Activated CD4-positive, alpha-beta T cell treated with anti-CD3 and anti-CD28 coated beads, Interleukin-2, amount 10 ng/mL, durations not matched to agents 7 days and 5 days (primary cell): ENCODE data around the gene PRICKLE2. TPM values are rescaled to one million over a fixed set of nuclear protein-coding genes. Genes with fewer than 3 reads are reported as not detected.

Experiments used
- CTCF ChIA-PET: fragments of 350-600 bp; sonication (Branson Sonifier 250); formaldehyde crosslinking; loops from one replicate; lab custom pipeline; 2021; ENCODE audit warnings: antibody characterized with exemption; lab: Charles Lee
- POLR2A ChIA-PET: fragments of 350-600 bp; sonication (Branson Sonifier 250); formaldehyde crosslinking; loops from one replicate; lab custom pipeline; 2021; ENCODE audit warnings: antibody characterized with exemption; lab: Charles Lee
- DNase-seq: peaks from one replicate; pipeline ENCODE4 v3.0.0-alpha.2; 2020
- H3K27ac Mint-ChIP-seq: one replicate; pipeline ENCODE4 v1.8.0; 2021; ENCODE audit warnings: mild to moderate bottlenecking, moderate library complexity, mixed read lengths
- H3K27me3 Mint-ChIP-seq: one replicate; pipeline ENCODE4 v1.8.0; 2021; ENCODE audit warnings: mixed read lengths
- H3K36me3 Mint-ChIP-seq: one replicate; pipeline ENCODE4 v1.8.0; 2021; ENCODE audit warnings: low read depth, mixed read lengths
- H3K4me1 Mint-ChIP-seq: one replicate; pipeline ENCODE4 v1.8.0; 2021; ENCODE audit warnings: mixed read lengths
- H3K4me3 Mint-ChIP-seq: one replicate; pipeline ENCODE4 v1.8.0; 2021; ENCODE audit warnings: mild to moderate bottlenecking, moderate library complexity, mixed read lengths
- H3K9me3 Mint-ChIP-seq: one replicate; pipeline ENCODE4 v1.8.0; 2021; ENCODE audit warnings: mixed read lengths
- total RNA-seq, 2 experiments: library from RNA; stranded (reverse); gene quantifications; one replicate each; pipeline ENCODE4 v1.2.3, GENCODE V29; 2021

The PRICKLE2 gene
- total RNA-seq, 2 experiments from 2014 or later, result not detected

GRCh38 chr3:64064804-64065203, 160.5 kb downstream of the PRICKLE2 start:
- POLR2A ChIA-PET, result no interaction called here
- CTCF ChIA-PET, result no interaction called here
- Mint-ChIP-seq H3K36me3 (no peaks in the 10 kb centered on the region), H3K27ac (no peak overlapping the region), H3K4me1 (no peaks in the 10 kb centered on the region), H3K4me3 (no peak overlapping the region), H3K27me3 (peaks cover 15% of the 10 kb centered on the region), H3K9me3 (no peaks in the 10 kb centered on the region)
- DNase-seq, result no peak

- Mint-ChIP-seq H3K27ac (no peak overlapping the region), H3K27me3 (peaks cover 14% of the 10 kb centered on the region), H3K4me1 (no peaks in the 10 kb centered on the region), H3K9me3 (no peaks in the 10 kb centered on the region), H3K4me3 (no peak overlapping the region), H3K36me3 (no peaks in the 10 kb centered on the region)
- no peak for DNase-seq
- POLR2A ChIA-PET, result no interaction called here
- CTCF ChIA-PET, result no interaction called here
Observed at GRCh38 chr3:64063983-64064438, 161.3 kb downstream of the PRICKLE2 start.

GRCh38 chr3:64063207-64063982, 161.9 kb downstream of the PRICKLE2 start:
- no peaks in the 10 kb centered on the region for H3K36me3 Mint-ChIP-seq
- H3K9me3 Mint-ChIP-seq, result no peaks in the 10 kb centered on the region
- no peak for DNase-seq
- H3K4me3 Mint-ChIP-seq, result no peak overlapping the region
- ChIA-PET POLR2A (no interaction called here), CTCF (interaction anchor here (0.6 to 0.8 kb wide), 2 partner anchors 13 to 1523 kb away, joined by 3 to 5 read pairs; no protein-coding TSS in a partner anchor)
- H3K27me3 Mint-ChIP-seq, result peaks cover 14% of the 10 kb centered on the region
- no peaks in the 10 kb centered on the region for H3K4me1 Mint-ChIP-seq
- H3K27ac Mint-ChIP-seq, result no peak overlapping the region

GRCh38 chr3:64061628-64062027, 163.6 kb downstream of the PRICKLE2 start:
- H3K4me3 Mint-ChIP-seq, result no peak overlapping the region
- no peaks in the 10 kb centered on the region for H3K9me3 Mint-ChIP-seq
- H3K27me3 Mint-ChIP-seq, result peaks cover 14% of the 10 kb centered on the region
- DNase-seq, result no peak
- POLR2A ChIA-PET, result no interaction called here
- no peaks in the 10 kb centered on the region for H3K36me3 Mint-ChIP-seq
- no peak overlapping the region for H3K27ac Mint-ChIP-seq
- CTCF ChIA-PET, result no interaction called here
- H3K4me1 Mint-ChIP-seq, result no peaks in the 10 kb centered on the region

GRCh38 chr3:64059484-64060175, 165.6 kb downstream of the PRICKLE2 start:
- no peak for DNase-seq
- H3K27me3 Mint-ChIP-seq, result peaks cover 14% of the 10 kb centered on the region
- no peaks in the 10 kb centered on the region for H3K36me3 Mint-ChIP-seq
- no peaks in the 10 kb centered on the region for H3K9me3 Mint-ChIP-seq
- no peaks in the 10 kb centered on the region for H3K4me1 Mint-ChIP-seq
- ChIA-PET CTCF (no interaction called here), POLR2A (no interaction called here)
- no peak overlapping the region for H3K4me3 Mint-ChIP-seq
- no peak overlapping the region for H3K27ac Mint-ChIP-seq

- H3K4me1 Mint-ChIP-seq, result no peaks in the 10 kb centered on the region
- no peak overlapping the region for H3K27ac Mint-ChIP-seq
- POLR2A ChIA-PET, result no interaction called here
Observed at GRCh38 chr3:64058566-64058965, 166.7 kb downstream of the PRICKLE2 start.

GRCh38 chr3:64057231-64057630, 168.0 kb downstream of the PRICKLE2 start:
- ChIA-PET POLR2A (no interaction called here), CTCF (no interaction called here)
- H3K36me3 Mint-ChIP-seq, result no peaks in the 10 kb centered on the region

More at GRCh38 chr3:64058566-64058965, 166.7 kb downstream of the PRICKLE2 start:
- CTCF ChIA-PET, result no interaction called here
- Mint-ChIP-seq H3K27me3 (peaks cover 12% of the 10 kb centered on the region), H3K9me3 (no peaks in the 10 kb centered on the region), H3K36me3 (no peaks in the 10 kb centered on the region), H3K4me3 (no peak overlapping the region)
- DNase-seq, result no peak

GRCh38 chr3:64056606-64057180, 168.6 kb downstream of the PRICKLE2 start:
- no peak overlapping the region for H3K27ac Mint-ChIP-seq
- ChIA-PET CTCF (no interaction called here), POLR2A (no interaction called here)
- no peaks in the 10 kb centered on the region for H3K4me1 Mint-ChIP-seq
- no peak overlapping the region for H3K4me3 Mint-ChIP-seq
- H3K36me3 Mint-ChIP-seq, result no peaks in the 10 kb centered on the region
- DNase-seq, result no peak
- peaks cover 12% of the 10 kb centered on the region for H3K27me3 Mint-ChIP-seq
- no peaks in the 10 kb centered on the region for H3K9me3 Mint-ChIP-seq

More at GRCh38 chr3:64057231-64057630, 168.0 kb downstream of the PRICKLE2 start:
- no peak for DNase-seq
- Mint-ChIP-seq H3K9me3 (no peaks in the 10 kb centered on the region), H3K27ac (no peak overlapping the region), H3K4me3 (no peak overlapping the region), H3K27me3 (peaks cover 12% of the 10 kb centered on the region), H3K4me1 (no peaks in the 10 kb centered on the region)

- Mint-ChIP-seq H3K27ac (no peak overlapping the region), H3K27me3 (peaks cover 7% of the 10 kb centered on the region), H3K36me3 (no peaks in the 10 kb centered on the region), H3K4me3 (no peak overlapping the region), H3K9me3 (no peaks in the 10 kb centered on the region), H3K4me1 (no peaks in the 10 kb centered on the region)
- no peak for DNase-seq
- POLR2A ChIA-PET, result no interaction called here
- CTCF ChIA-PET, result no interaction called here
Observed at GRCh38 chr3:64055076-64055475, 170.2 kb downstream of the PRICKLE2 start.

GRCh38 chr3:64054488-64054887, 170.8 kb downstream of the PRICKLE2 start:
- ChIA-PET CTCF (no interaction called here), POLR2A (no interaction called here)
- Mint-ChIP-seq H3K27ac (no peak overlapping the region), H3K9me3 (no peaks in the 10 kb centered on the region), H3K27me3 (peaks cover 6% of the 10 kb centered on the region), H3K4me1 (no peaks in the 10 kb centered on the region), H3K4me3 (no peak overlapping the region), H3K36me3 (no peaks in the 10 kb centered on the region)
- no peak for DNase-seq

GRCh38 chr3:64053581-64053980, 171.7 kb downstream of the PRICKLE2 start:
- no peaks in the 10 kb centered on the region for H3K4me1 Mint-ChIP-seq
- no peaks in the 10 kb centered on the region for H3K9me3 Mint-ChIP-seq
- peaks cover 3% of the 10 kb centered on the region for H3K27me3 Mint-ChIP-seq
- no peak overlapping the region for H3K27ac Mint-ChIP-seq
- ChIA-PET CTCF (no interaction called here), POLR2A (no interaction called here)
- H3K36me3 Mint-ChIP-seq, result no peaks in the 10 kb centered on the region
- no peak for DNase-seq
- H3K4me3 Mint-ChIP-seq, result no peak overlapping the region

- H3K9me3 Mint-ChIP-seq, result no peaks in the 10 kb centered on the region
Observed at GRCh38 chr3:64053117-64053516, 172.1 kb downstream of the PRICKLE2 start.

GRCh38 chr3:64049832-64050231, 175.4 kb downstream of the PRICKLE2 start:
- ChIA-PET CTCF (interaction anchor here (1.0 kb wide), 1 partner anchor 13 kb away, joined by 3 read pairs; no protein-coding TSS in a partner anchor), POLR2A (no interaction called here)
- Mint-ChIP-seq H3K9me3 (no peaks in the 10 kb centered on the region), H3K27ac (no peak overlapping the region), H3K4me3 (no peak overlapping the region), H3K36me3 (no peaks in the 10 kb centered on the region), H3K27me3 (peaks cover 7% of the 10 kb centered on the region), H3K4me1 (no peaks in the 10 kb centered on the region)
- DNase-seq, result no peak

More at GRCh38 chr3:64053117-64053516, 172.1 kb downstream of the PRICKLE2 start:
- Mint-ChIP-seq H3K4me1 (no peaks in the 10 kb centered on the region), H3K36me3 (no peaks in the 10 kb centered on the region), H3K4me3 (no peak overlapping the region), H3K27me3 (peaks cover 2% of the 10 kb centered on the region), H3K27ac (no peak overlapping the region)
- ChIA-PET POLR2A (no interaction called here), CTCF (no interaction called here)
- no peak for DNase-seq
